WTC11 (cell line): ENCODE data around the gene FOXA2. TPM values are rescaled to one million over a fixed set of nuclear protein-coding genes. Genes with fewer than 3 reads are reported as not detected.
A peak's percentile ranks its signal among the peaks of the same experiment; 100 is the strongest.

Experiments used
- ATAC-seq: fragments of 200-7000 bp; cut with Tn5 transposase; 2 replicates; pipeline ENCODE4 v1.10.0; 2021; ENCODE audit warnings: mild to moderate bottlenecking, moderate library complexity
- CTCF ChIA-PET: fragments of 300-600 bp; sonication (Branson Sonifier 250); formaldehyde crosslinking; loops from one replicate; lab custom pipeline; 2021; ENCODE audit warnings: antibody characterized with exemption; lab: Charles Lee
- POLR2A ChIA-PET: fragments of 350-600 bp; sonication (Branson Sonifier 250); formaldehyde crosslinking; loops from one replicate; lab custom pipeline; 2021; ENCODE audit warnings: antibody characterized with exemption; lab: Charles Lee
- DNase-seq: peaks from one replicate; pipeline ENCODE4 v3.0.0; 2021; ENCODE audit warnings: low spot score
- H3K27ac Mint-ChIP-seq: 2 replicates; pipeline ENCODE4 v1.8.0; 2021; ENCODE audit warnings: mixed read lengths
- H3K27me3 Mint-ChIP-seq: 2 replicates; pipeline ENCODE4 v1.8.0; 2021; ENCODE audit warnings: low read depth, mild to moderate bottlenecking, moderate library complexity, mixed read lengths
- H3K36me3 Mint-ChIP-seq: 2 replicates; pipeline ENCODE4 v1.8.0; 2021; ENCODE audit warnings: mixed read lengths
- H3K4me1 Mint-ChIP-seq: 2 replicates; pipeline ENCODE4 v1.8.0; 2022; ENCODE audit warnings: mixed read lengths
- H3K4me3 Mint-ChIP-seq: 2 replicates; pipeline ENCODE4 v1.8.0; 2021; ENCODE audit warnings: mild to moderate bottlenecking, moderate library complexity, mixed read lengths
- H3K9me3 Mint-ChIP-seq: 2 replicates; pipeline ENCODE4 v1.8.0; 2021; ENCODE audit warnings: mixed read lengths
- ATF3 ChIP-seq: sonication (generic); formaldehyde crosslinking; conservative IDR thresholded peaks from 2 replicates; pipeline ENCODE4 v1.8.1; 2022; ENCODE audit warnings: mild to moderate bottlenecking, missing genetic modification reagents
- FOXJ3 ChIP-seq: sonication (generic); formaldehyde crosslinking; IDR thresholded peaks from 2 replicates; pipeline ENCODE4 v1.9.0; 2021; ENCODE audit warnings: missing genetic modification reagents, mild to moderate bottlenecking, borderline replicate concordance
- FOXK1 ChIP-seq: sonication (generic); formaldehyde crosslinking; IDR thresholded peaks from 2 replicates; pipeline ENCODE4 v1.8.0; 2022; ENCODE audit warnings: mild to moderate bottlenecking, moderate library complexity, missing genetic modification reagents
- GABPB1 ChIP-seq: sonication (generic); formaldehyde crosslinking; IDR thresholded peaks from 2 replicates; pipeline ENCODE4 v1.8.1; 2023; ENCODE audit warnings: mild to moderate bottlenecking, missing genetic modification reagents
- OVOL2 ChIP-seq: fragments of 250-450 bp; sonication (Bioruptor Pico); IDR thresholded peaks from 2 replicates; pipeline ENCODE4 v1.9.0; 2021; ENCODE audit warnings: mild to moderate bottlenecking, borderline replicate concordance
- SMAD3 ChIP-seq: sonication (generic); formaldehyde crosslinking; IDR thresholded peaks from 2 replicates; pipeline ENCODE4 v1.8.0; 2022; ENCODE audit warnings: missing genetic modification reagents, mild to moderate bottlenecking, borderline replicate concordance
- ZBTB21 ChIP-seq: sonication (generic); formaldehyde crosslinking; IDR thresholded peaks from 2 replicates; pipeline ENCODE4 v1.8.1; 2023; ENCODE audit warnings: mild to moderate bottlenecking, missing genetic modification reagents, borderline replicate concordance
- ZNF121 ChIP-seq: sonication (generic); formaldehyde crosslinking; IDR thresholded peaks from 2 replicates; pipeline ENCODE4 v1.8.0; 2023; ENCODE audit warnings: missing genetic modification reagents
- ZNF138 ChIP-seq: sonication (generic); formaldehyde crosslinking; conservative IDR thresholded peaks from 2 replicates; pipeline ENCODE4 v1.8.1; 2022; ENCODE audit warnings: mild to moderate bottlenecking, moderate library complexity, missing genetic modification reagents
- ZNF232 ChIP-seq: sonication (generic); formaldehyde crosslinking; IDR thresholded peaks from 2 replicates; pipeline ENCODE4 v1.8.0; 2022; ENCODE audit warnings: mild to moderate bottlenecking, missing genetic modification reagents
- ZNF263 ChIP-seq: sonication (generic); formaldehyde crosslinking; IDR thresholded peaks from 2 replicates; pipeline ENCODE4 v1.8.1; 2022; ENCODE audit warnings: low read depth, mild to moderate bottlenecking, moderate library complexity, missing genetic modification reagents
- ZNF416 ChIP-seq: fragments of 250-450 bp; sonication (Bioruptor Pico); IDR thresholded peaks from 2 replicates; pipeline ENCODE4 v1.9.0; 2021; ENCODE audit warnings: mild to moderate bottlenecking, inconsistent platforms
- ZNF532 ChIP-seq: fragments of 250-450 bp; sonication (Bioruptor Pico); IDR thresholded peaks from 2 replicates; pipeline ENCODE4 v1.9.0; 2021; ENCODE audit warnings: mild to moderate bottlenecking, borderline replicate concordance
- total RNA-seq: library from RNA; stranded (reverse); gene quantifications from 3 replicates; pipeline ENCODE4 v1.2.3, GENCODE V29; 2021
- TF ChIP-seq, protein P1 (sequence below): sonication (generic); formaldehyde crosslinking; IDR thresholded peaks from 2 replicates; pipeline ENCODE4 v1.8.0; 2023; ENCODE audit warnings: mild to moderate bottlenecking, missing genetic modification reagents
- TF ChIP-seq, protein P2 (sequence below): sonication (generic); formaldehyde crosslinking; IDR thresholded peaks from 2 replicates; pipeline ENCODE4 v1.8.1; 2022; ENCODE audit warnings: mild to moderate bottlenecking, moderate library complexity, missing genetic modification reagents
- TF ChIP-seq, protein P3 (sequence below): sonication (generic); formaldehyde crosslinking; IDR thresholded peaks from 2 replicates; pipeline ENCODE4 v1.8.1; 2023; ENCODE audit warnings: mild to moderate bottlenecking, missing genetic modification reagents, moderate library complexity

Gene FOXA2
- total RNA-seq, 1 experiment from 2014 or later, result 3.1 TPM

DNA sequence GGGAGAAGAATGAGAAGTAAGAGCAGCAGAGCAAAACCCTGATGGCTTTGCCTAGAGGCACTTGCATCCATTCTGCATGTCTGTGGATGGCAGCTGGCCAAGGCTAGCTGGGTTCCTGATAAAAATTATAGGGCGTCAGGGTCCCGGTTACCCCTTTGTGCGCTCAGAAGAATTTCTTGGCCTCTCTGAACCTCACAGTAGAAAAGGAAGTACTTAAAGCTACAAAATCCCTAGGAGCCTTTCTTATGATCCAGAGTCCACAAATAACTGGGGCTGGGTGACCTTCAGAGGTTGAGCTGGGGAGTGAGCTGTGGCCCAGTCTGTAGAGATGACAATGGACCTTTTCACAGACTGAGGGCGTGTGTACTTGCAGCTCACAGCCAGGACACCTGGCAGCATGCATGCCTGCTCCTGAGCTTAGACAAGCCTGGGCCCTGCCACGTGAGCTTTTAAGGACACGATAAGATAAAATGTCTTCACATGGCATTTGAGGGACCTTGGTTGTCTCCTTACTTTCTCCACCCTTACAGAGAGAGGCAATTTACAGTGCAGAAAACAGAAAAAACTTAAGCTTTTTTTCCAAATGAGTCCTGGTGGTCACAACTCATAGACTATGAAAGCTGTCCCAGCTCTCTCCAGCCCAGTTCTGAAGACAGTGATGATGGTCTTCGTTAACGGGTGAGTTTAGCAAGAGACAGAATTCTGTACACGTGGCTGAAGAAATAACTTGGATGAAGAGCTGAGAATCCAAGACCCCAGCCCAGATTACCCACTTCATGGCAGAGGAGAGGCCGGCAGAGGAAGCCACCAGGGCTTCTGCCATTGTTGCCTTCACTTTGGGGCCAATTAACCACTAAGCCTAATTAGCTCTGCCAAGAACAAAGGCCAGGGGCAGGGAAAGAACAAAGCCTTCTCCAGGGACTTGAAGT, 50.3 kb downstream of the FOXA2 start:
- no peak for ATAC-seq
- peaks cover 34% of the 10 kb centered on the region for H3K4me1 Mint-ChIP-seq
- ChIA-PET CTCF (no interaction called here), POLR2A (no interaction called here)
- peaks cover 17% of the 10 kb centered on the region for H3K27me3 Mint-ChIP-seq
- H3K36me3 Mint-ChIP-seq, result no peaks in the 10 kb centered on the region
- TF ChIP-seq, protein P1, sequence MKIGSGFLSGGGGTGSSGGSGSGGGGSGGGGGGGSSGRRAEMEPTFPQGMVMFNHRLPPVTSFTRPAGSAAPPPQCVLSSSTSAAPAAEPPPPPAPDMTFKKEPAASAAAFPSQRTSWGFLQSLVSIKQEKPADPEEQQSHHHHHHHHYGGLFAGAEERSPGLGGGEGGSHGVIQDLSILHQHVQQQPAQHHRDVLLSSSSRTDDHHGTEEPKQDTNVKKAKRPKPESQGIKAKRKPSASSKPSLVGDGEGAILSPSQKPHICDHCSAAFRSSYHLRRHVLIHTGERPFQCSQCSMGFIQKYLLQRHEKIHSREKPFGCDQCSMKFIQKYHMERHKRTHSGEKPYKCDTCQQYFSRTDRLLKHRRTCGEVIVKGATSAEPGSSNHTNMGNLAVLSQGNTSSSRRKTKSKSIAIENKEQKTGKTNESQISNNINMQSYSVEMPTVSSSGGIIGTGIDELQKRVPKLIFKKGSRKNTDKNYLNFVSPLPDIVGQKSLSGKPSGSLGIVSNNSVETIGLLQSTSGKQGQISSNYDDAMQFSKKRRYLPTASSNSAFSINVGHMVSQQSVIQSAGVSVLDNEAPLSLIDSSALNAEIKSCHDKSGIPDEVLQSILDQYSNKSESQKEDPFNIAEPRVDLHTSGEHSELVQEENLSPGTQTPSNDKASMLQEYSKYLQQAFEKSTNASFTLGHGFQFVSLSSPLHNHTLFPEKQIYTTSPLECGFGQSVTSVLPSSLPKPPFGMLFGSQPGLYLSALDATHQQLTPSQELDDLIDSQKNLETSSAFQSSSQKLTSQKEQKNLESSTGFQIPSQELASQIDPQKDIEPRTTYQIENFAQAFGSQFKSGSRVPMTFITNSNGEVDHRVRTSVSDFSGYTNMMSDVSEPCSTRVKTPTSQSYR, result no peak
- TF ChIP-seq GABPB1 (peak; percentile 85), FOXK1 (CRISPR knock-in tag) (no peak), ZNF138 (CRISPR knock-in tag) (no peak), OVOL2 (no peak)
- H3K4me3 Mint-ChIP-seq, result no peak overlapping the region
- no peak for DNase-seq
- H3K9me3 Mint-ChIP-seq, result no peaks in the 10 kb centered on the region
- no peak overlapping the region for H3K27ac Mint-ChIP-seq

DNA sequence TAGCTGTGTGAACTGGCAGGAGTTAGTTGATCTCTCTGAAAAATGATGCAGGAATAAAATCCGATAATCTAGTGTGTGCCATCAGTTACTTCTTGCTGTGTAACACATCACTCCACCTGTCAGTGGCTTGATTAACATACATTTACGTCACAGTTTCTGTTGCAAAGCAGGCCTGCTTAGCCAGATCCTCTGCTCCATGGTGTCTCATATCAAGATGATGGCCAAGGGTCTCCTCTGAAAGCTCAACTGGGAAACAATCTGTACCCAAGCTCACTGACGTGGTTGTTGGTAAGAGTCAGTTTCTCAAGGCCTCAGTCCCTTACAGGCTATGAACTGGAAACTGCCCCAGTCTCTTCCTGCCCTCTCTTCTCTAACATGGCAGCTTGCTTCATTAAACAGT, 51.8 kb downstream of the FOXA2 start:
- ChIA-PET CTCF (interaction anchor here (0.6 kb wide), 1 partner anchor 92 kb away, joined by 4 read pairs; no protein-coding TSS in a partner anchor), POLR2A (no interaction called here)
- H3K4me1 Mint-ChIP-seq, result peaks cover 38% of the 10 kb centered on the region
- no peaks in the 10 kb centered on the region for H3K9me3 Mint-ChIP-seq
- ATAC-seq, result no peak
- peaks cover 17% of the 10 kb centered on the region for H3K27me3 Mint-ChIP-seq
- H3K4me3 Mint-ChIP-seq, result no peak overlapping the region
- no peak for DNase-seq
- no peak overlapping the region for H3K27ac Mint-ChIP-seq
- no peaks in the 10 kb centered on the region for H3K36me3 Mint-ChIP-seq
- TF ChIP-seq, protein P2, sequence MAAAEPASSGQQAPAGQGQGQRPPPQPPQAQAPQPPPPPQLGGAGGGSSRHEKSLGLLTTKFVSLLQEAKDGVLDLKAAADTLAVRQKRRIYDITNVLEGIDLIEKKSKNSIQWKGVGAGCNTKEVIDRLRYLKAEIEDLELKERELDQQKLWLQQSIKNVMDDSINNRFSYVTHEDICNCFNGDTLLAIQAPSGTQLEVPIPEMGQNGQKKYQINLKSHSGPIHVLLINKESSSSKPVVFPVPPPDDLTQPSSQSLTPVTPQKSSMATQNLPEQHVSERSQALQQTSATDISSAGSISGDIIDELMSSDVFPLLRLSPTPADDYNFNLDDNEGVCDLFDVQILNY (CRISPR knock-in tag), result no peak
- TF ChIP-seq ATF3, result no peak
- no peak for TF ChIP-seq ZNF416 (CRISPR knock-in tag)
- no peak for TF ChIP-seq OVOL2
- no peak for TF ChIP-seq ZBTB21 (CRISPR knock-in tag)
- TF ChIP-seq, protein P3, sequence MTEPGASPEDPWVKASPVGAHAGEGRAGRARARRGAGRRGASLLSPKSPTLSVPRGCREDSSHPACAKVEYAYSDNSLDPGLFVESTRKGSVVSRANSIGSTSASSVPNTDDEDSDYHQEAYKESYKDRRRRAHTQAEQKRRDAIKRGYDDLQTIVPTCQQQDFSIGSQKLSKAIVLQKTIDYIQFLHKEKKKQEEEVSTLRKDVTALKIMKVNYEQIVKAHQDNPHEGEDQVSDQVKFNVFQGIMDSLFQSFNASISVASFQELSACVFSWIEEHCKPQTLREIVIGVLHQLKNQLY (CRISPR knock-in tag), result no peak
- no peak for TF ChIP-seq ZNF232 (CRISPR knock-in tag)
- TF ChIP-seq ZNF263, result no peak
- no peak for TF ChIP-seq SMAD3

- TF ChIP-seq, protein P3 (CRISPR knock-in tag), result no peak
- TF ChIP-seq ZNF532 (CRISPR knock-in tag), result no peak
- no peak for TF ChIP-seq FOXJ3 (CRISPR knock-in tag)
- no peak for TF ChIP-seq OVOL2
- no peak for TF ChIP-seq ZNF121
- TF ChIP-seq ZNF138 (CRISPR knock-in tag), result no peak
- TF ChIP-seq, all 79 proteins: peak for 0
- no peak for DNase-seq
- CTCF ChIA-PET, result no interaction called here
- Mint-ChIP-seq H3K36me3 (no peaks in the 10 kb centered on the region), H3K4me3 (no peak overlapping the region), H3K27ac (no peak overlapping the region), H3K9me3 (no peaks in the 10 kb centered on the region), H3K4me1 (peaks cover 38% of the 10 kb centered on the region), H3K27me3 (peaks cover 17% of the 10 kb centered on the region)
- POLR2A ChIA-PET, result no interaction called here
- no peak for ATAC-seq
Observed at GRCh38 chr20:22531756-22532155, 52.6 kb downstream of the FOXA2 start.
